ENCODE data around the gene GRAP2.

Gene GRAP2

DNA sequence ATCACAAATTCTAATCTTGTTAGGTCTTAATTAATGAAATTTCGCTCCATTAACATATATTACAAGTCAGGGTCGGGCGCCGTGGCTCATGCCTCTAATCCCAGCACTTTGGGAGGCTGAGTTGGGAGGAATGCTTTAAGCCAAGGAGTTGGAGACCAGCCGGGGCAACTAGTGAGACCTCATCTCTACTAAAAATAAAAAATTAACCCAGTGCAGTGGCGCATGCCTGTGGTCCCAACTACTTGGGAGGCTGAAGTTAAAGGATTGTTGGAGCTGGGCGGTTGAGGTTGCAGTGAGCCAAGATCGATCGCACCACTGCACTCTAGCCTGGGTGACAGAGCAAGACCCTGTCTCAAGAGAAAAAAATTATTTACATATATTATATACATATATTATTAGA, 61.2 kb downstream of the GRAP2 start:
- no CpG with 5 or more reads among the region's 9 CpGs for WGBS (ENCODE audit: extremely low coverage, insufficient coverage, low lambda C conversion rate)

DNA sequence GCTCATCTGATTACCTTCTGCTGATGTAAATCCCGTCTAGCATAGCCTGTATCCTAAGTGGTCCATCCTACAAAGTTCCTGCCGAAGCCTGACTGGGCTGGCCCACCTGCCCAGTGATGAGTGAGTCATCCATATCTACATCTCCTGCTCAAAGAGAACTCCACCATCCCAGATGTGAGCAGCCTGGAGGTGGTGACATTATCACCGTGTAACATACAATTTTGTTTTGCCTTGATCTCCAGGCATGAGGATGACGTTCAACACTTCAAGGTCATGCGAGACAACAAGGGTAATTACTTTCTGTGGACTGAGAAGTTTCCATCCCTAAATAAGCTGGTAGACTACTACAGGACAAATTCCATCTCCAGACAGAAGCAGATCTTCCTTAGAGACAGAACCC, 64.9 kb downstream of the GRAP2 start:
- Histone ChIP-seq H3K56ac (ENCODE audit: low read length) (no peak overlapping the region), H3K27ac (ENCODE audit: low read depth, low read length) (no peak overlapping the region), H2BK15ac (replicated peaks; ENCODE audit: low read depth) (no peak overlapping the region), H3K4me1 (ENCODE audit: control insufficient read depth, low read depth, low read length) (peaks cover 2% of the 10 kb centered on the region), H4K5ac (ENCODE audit: low read length) (no peak overlapping the region), H2BK120ac (ENCODE audit: low read depth, low read length) (no peak overlapping the region), H3K4me2 (ENCODE audit: low read length) (no peak overlapping the region), H3K9ac (ENCODE audit: low read length) (no peak overlapping the region), H3K36me3 (ENCODE audit: control insufficient read depth, insufficient read depth, low read length) (no peaks in the 10 kb centered on the region), H2AK5ac (ENCODE audit: low read length) (no peak overlapping the region), H3K79me2 (ENCODE audit: control insufficient read depth, insufficient read depth, low read length) (no peaks in the 10 kb centered on the region), H3K27me3 (ENCODE audit: insufficient read depth, low read length, poor library complexity) (no peaks in the 10 kb centered on the region), H4K8ac (ENCODE audit: low read depth, low read length) (no peak overlapping the region), H3K4ac (ENCODE audit: low read depth, low read length) (no peak overlapping the region), H3K23ac (ENCODE audit: low read length) (no peak overlapping the region), H3K79me1 (ENCODE audit: low read length) (no peaks in the 10 kb centered on the region), H3K18ac (ENCODE audit: low read length) (no peak overlapping the region), H3K4me3 (ENCODE audit: low read length) (no peak overlapping the region), H2BK5ac (ENCODE audit: low read length) (no peak overlapping the region)
- no peak for DNase-seq
- no CpG with 5 or more reads among the region's 5 CpGs for WGBS (ENCODE audit: extremely low coverage, insufficient coverage, low lambda C conversion rate)

More for the DNA sequence above, 61.2 kb downstream of the GRAP2 start:
- H3K4me3 ChIP-seq (ENCODE audit: low read length), result no peak overlapping the region
- H2BK5ac ChIP-seq (ENCODE audit: low read length), result no peak overlapping the region
- no peak overlapping the region for H3K23ac ChIP-seq (ENCODE audit: low read length)
- H2AK5ac ChIP-seq (ENCODE audit: low read length), result no peak overlapping the region
- H3K27ac ChIP-seq (ENCODE audit: low read depth, low read length), result no peak overlapping the region
- no peak for DNase-seq
- no peak overlapping the region for H3K4me2 ChIP-seq (ENCODE audit: low read length)
- H3K9ac ChIP-seq (ENCODE audit: low read length), result no peak overlapping the region
- H2BK120ac ChIP-seq (ENCODE audit: low read depth, low read length), result no peak overlapping the region
- no peak overlapping the region for H3K4ac ChIP-seq (ENCODE audit: low read depth, low read length)
- H3K18ac ChIP-seq (ENCODE audit: low read length), result no peak overlapping the region
- no peak overlapping the region for H3K56ac ChIP-seq (ENCODE audit: low read length)
- H3K4me1 ChIP-seq (ENCODE audit: control insufficient read depth, low read depth, low read length), result peaks cover 3% of the 10 kb centered on the region
- H4K5ac ChIP-seq (ENCODE audit: low read length), result no peak overlapping the region
- no peaks in the 10 kb centered on the region for H3K79me1 ChIP-seq (ENCODE audit: low read length)
- no peaks in the 10 kb centered on the region for H3K79me2 ChIP-seq (ENCODE audit: control insufficient read depth, insufficient read depth, low read length)
- no peak overlapping the region for H4K8ac ChIP-seq (ENCODE audit: low read depth, low read length)
- no peaks in the 10 kb centered on the region for H3K36me3 ChIP-seq (ENCODE audit: control insufficient read depth, insufficient read depth, low read length)
- no peak overlapping the region for H2BK15ac ChIP-seq (replicated peaks; ENCODE audit: low read depth)
- no peaks in the 10 kb centered on the region for H3K27me3 ChIP-seq (ENCODE audit: insufficient read depth, low read length, poor library complexity)

DNA sequence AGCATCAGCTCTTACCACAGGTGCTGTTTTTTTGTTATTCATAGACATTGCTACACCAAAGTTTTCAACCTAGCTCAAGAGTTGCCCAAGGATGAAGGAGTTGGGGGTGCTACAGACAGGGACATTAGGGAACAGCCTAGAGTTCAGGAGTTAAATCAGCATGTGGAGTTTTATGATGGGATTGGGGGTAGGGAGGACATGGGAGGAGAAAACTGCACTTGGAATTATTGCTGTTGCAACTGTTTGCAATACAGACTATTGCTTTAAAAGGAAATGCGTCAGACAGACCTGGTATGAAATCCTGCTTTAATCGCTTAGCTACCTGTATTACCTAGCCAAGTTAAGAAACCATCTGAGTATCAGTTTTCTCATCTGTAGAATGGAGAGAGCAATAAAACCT, 65.6 kb downstream of the GRAP2 start:
- Histone ChIP-seq H3K79me2 (ENCODE audit: control insufficient read depth, insufficient read depth, low read length) (no peaks in the 10 kb centered on the region), H3K4me2 (ENCODE audit: low read length) (no peak overlapping the region), H2BK5ac (ENCODE audit: low read length) (no peak overlapping the region), H2BK120ac (ENCODE audit: low read depth, low read length) (no peak overlapping the region), H3K18ac (ENCODE audit: low read length) (no peak overlapping the region), H2AK5ac (ENCODE audit: low read length) (no peak overlapping the region), H3K27me3 (ENCODE audit: insufficient read depth, low read length, poor library complexity) (no peaks in the 10 kb centered on the region), H2BK15ac (replicated peaks; ENCODE audit: low read depth) (no peak overlapping the region), H4K5ac (ENCODE audit: low read length) (no peak overlapping the region), H3K9ac (ENCODE audit: low read length) (no peak overlapping the region), H3K23ac (ENCODE audit: low read length) (no peak overlapping the region), H3K27ac (ENCODE audit: low read depth, low read length) (no peak overlapping the region), H3K79me1 (ENCODE audit: low read length) (no peaks in the 10 kb centered on the region), H3K4me1 (ENCODE audit: control insufficient read depth, low read depth, low read length) (peaks cover 2% of the 10 kb centered on the region), H4K8ac (ENCODE audit: low read depth, low read length) (no peak overlapping the region), H3K4me3 (ENCODE audit: low read length) (no peak overlapping the region), H3K56ac (ENCODE audit: low read length) (no peak overlapping the region), H3K36me3 (ENCODE audit: control insufficient read depth, insufficient read depth, low read length) (no peaks in the 10 kb centered on the region), H3K4ac (ENCODE audit: low read depth, low read length) (no peak overlapping the region)
- no CpG with 5 or more reads among the region's 2 CpGs for WGBS (ENCODE audit: extremely low coverage, insufficient coverage, low lambda C conversion rate)
- DNase-seq, result no peak

DNA sequence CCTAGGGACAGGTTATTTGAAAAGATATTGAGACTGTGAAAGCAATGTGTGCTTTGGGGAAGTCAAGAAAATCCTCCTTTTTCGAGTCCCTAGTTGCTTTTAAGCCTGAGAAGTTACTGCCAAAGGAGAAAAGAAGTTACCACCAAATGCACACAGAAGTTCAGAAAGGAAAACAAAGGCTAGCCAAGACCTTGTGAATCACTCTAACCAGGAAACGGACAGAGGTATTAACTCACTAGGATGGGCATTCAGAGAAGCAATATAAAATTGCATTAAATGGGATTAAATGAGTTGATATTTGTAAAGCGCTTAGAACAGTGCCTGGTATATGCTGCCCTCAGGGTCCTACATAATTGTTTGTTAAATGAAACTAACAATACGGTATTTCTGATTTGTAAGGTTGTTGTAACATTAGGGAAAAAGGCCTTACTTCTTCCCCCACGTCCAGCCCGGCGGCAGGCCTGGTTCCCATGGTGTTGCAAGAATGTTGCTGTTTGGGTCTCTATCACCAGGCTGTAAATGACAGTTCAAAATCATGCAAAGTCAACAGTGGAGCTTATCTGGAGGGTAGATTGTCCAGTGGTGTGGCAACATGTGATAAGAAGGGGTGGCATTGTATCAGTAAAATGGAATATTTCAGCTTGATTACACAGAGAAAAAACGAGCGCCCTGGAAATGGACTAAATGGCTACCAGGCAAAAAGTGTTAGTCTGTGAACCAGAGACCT, 66.4 kb downstream of the GRAP2 start:
- H3K56ac ChIP-seq (ENCODE audit: low read length), result no peak overlapping the region
- H3K4ac ChIP-seq (ENCODE audit: low read depth, low read length), result no peak overlapping the region
- no peak overlapping the region for H4K8ac ChIP-seq (ENCODE audit: low read depth, low read length)
- H4K5ac ChIP-seq (ENCODE audit: low read length), result no peak overlapping the region
- H3K4me1 ChIP-seq (ENCODE audit: control insufficient read depth, low read depth, low read length), result peaks cover 2% of the 10 kb centered on the region
- no CpG with 5 or more reads among the region's 9 CpGs for whole genome bisulfite sequencing (ENCODE audit: extremely low coverage, insufficient coverage, low lambda C conversion rate)
- no peak overlapping the region for H3K4me3 ChIP-seq (ENCODE audit: low read length)
- H3K79me1 ChIP-seq (ENCODE audit: low read length), result no peaks in the 10 kb centered on the region
- no peak overlapping the region for H3K27ac ChIP-seq (ENCODE audit: low read depth, low read length)
- no peak overlapping the region for H2BK5ac ChIP-seq (ENCODE audit: low read length)
- no peak overlapping the region for H3K4me2 ChIP-seq (ENCODE audit: low read length)
- H3K23ac ChIP-seq (ENCODE audit: low read length), result no peak overlapping the region
- no peak overlapping the region for H3K9ac ChIP-seq (ENCODE audit: low read length)
- no peaks in the 10 kb centered on the region for H3K27me3 ChIP-seq (ENCODE audit: insufficient read depth, low read length, poor library complexity)
- H2AK5ac ChIP-seq (ENCODE audit: low read length), result no peak overlapping the region
- no peaks in the 10 kb centered on the region for H3K36me3 ChIP-seq (ENCODE audit: control insufficient read depth, insufficient read depth, low read length)
- H3K18ac ChIP-seq (ENCODE audit: low read length), result no peak overlapping the region
- no peak for DNase-seq
- H2BK15ac ChIP-seq (replicated peaks; ENCODE audit: low read depth), result no peak overlapping the region
- H2BK120ac ChIP-seq (ENCODE audit: low read depth, low read length), result no peak overlapping the region
- no peaks in the 10 kb centered on the region for H3K79me2 ChIP-seq (ENCODE audit: control insufficient read depth, insufficient read depth, low read length)

DNA sequence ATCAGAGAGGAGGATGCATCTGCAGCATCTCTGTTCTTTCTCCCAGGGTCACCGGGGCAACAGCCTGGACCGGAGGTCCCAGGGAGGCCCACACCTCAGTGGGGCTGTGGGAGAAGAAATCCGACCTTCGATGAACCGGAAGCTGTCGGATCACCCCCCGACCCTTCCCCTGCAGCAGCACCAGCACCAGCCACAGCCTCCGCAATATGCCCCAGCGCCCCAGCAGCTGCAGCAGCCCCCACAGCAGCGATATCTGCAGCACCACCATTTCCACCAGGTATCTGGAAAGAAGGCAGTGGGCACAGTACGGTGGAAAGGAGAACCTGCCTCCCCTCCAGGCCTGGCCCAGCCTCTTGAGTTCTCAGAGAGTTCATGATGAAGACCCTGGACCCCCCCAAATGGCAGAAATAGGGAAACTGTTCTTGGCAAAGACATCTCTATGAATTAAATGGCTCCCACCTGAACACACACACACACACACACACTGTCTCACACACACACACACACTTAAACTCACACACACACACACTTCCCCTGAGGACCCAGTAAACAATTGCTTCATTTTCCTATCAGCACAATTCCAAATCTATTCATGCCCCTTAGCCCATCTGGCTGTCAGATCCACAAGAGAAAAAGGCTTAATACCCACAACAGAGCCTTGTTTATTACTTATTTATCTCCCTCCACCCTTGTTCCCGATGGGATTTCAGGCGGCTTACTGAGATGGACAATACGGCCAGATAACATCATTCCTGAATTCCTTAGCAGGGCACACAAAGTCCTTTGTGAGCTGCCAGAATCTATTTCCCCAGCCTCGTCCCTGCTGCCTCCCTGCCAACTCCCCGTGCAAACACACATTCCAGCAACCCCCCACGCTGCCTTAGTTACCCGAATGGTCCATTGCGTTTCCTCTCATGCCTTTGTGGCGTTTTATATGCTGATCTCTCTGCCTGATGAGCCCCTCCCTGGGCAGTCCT, 67.4 kb downstream of the GRAP2 start:
- Histone ChIP-seq H3K4me3 (ENCODE audit: low read length) (no peak overlapping the region), H3K36me3 (ENCODE audit: control insufficient read depth, insufficient read depth, low read length) (no peaks in the 10 kb centered on the region), H3K4me1 (ENCODE audit: control insufficient read depth, low read depth, low read length) (peaks cover 2% of the 10 kb centered on the region), H3K27me3 (ENCODE audit: insufficient read depth, low read length, poor library complexity) (no peaks in the 10 kb centered on the region), H2AK5ac (ENCODE audit: low read length) (no peak overlapping the region), H3K56ac (ENCODE audit: low read length) (peak overlapping the region; percentile 37), H2BK15ac (replicated peaks; ENCODE audit: low read depth) (no peak overlapping the region), H3K27ac (ENCODE audit: low read depth, low read length) (no peak overlapping the region), H3K9ac (ENCODE audit: low read length) (no peak overlapping the region), H3K79me2 (ENCODE audit: control insufficient read depth, insufficient read depth, low read length) (no peaks in the 10 kb centered on the region), H4K8ac (ENCODE audit: low read depth, low read length) (no peak overlapping the region), H4K5ac (ENCODE audit: low read length) (no peak overlapping the region), H3K4me2 (ENCODE audit: low read length) (no peak overlapping the region), H3K4ac (ENCODE audit: low read depth, low read length) (no peak overlapping the region), H3K79me1 (ENCODE audit: low read length) (no peaks in the 10 kb centered on the region), H3K18ac (ENCODE audit: low read length) (no peak overlapping the region), H3K23ac (ENCODE audit: low read length) (no peak overlapping the region), H2BK5ac (ENCODE audit: low read length) (no peak overlapping the region), H2BK120ac (ENCODE audit: low read depth, low read length) (no peak overlapping the region)
- no CpG with 5 or more reads among the region's 20 CpGs for WGBS (ENCODE audit: extremely low coverage, insufficient coverage, low lambda C conversion rate)
- DNase-seq, result peak; percentile 62
